Measurements from ENCODE around the gene RNASEH2A. TPM values are rescaled to one million over a fixed set of nuclear protein-coding genes. Genes with fewer than 3 reads are reported as not detected.

RNASEH2A gene
- total and polyA plus RNA-seq, 2 donors (not counting 1 experiment from before 2014, with no cell fraction given): 14.5 to 18.9 TPM

DNA sequence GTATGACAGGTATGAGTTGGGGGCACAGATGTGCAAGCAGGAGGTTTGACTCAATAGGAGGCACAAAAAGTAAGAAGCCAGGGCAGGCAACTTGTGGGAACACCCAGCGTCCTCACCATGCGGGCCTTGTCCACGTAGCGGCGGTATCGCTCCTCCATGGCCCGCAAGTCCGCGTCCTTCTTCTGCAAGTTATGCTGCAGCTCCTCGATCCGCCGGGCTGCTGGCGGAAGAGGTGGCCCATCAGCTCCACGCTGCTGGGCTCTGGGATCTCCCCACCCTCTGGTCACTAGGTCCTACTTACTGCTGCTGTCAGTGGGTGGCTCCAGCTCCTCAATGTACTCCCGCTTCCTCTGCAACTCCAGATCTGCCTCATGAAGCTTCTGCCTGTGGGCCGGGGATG is 41.7 kb upstream of the RNASEH2A start:
- Histone ChIP-seq H3K27ac (ENCODE audit: low read length in 2 of 2) (no peak overlapping the region), H3K27me3 (replicated peaks in 1 of 4; ENCODE audit: control extremely low read depth in 1 of 4, control insufficient read depth in 3 of 4, insufficient read depth in 4 of 4, low read length in 3 of 4) (no peaks in the 10 kb centered on the region), H2AFZ (ENCODE audit: insufficient read depth, low read depth, low read length, poor library complexity, severe bottlenecking) (no peak overlapping the region), H3K4me1 (ENCODE audit: control insufficient read depth in 2 of 2, insufficient read depth in 2 of 2, low read length in 2 of 2) (peaks cover 6 to 8% of the 10 kb centered on the region in 2 donors), H4K20me1 (ENCODE audit: control insufficient read depth, insufficient read depth, low read length, poor library complexity, severe bottlenecking) (no peaks in the 10 kb centered on the region), H3K9me3 (ENCODE audit: control extremely low read depth in 1 of 3, control insufficient read depth in 2 of 3, insufficient read depth in 1 of 3, low read length in 2 of 3) (peaks cover 0 to 7% (median 0%) of the 10 kb centered on the region in 3 donors), H3K4me3 (ENCODE audit: control extremely low read depth in 1 of 5, extremely low read depth in 1 of 5, insufficient read depth in 1 of 5, low read depth in 2 of 5, low read length in 4 of 5) (no peak overlapping the region), H3K36me3 (replicated peaks in 1 of 2; ENCODE audit: control extremely low read depth in 1 of 2, control insufficient read depth in 1 of 2, extremely low read depth in 1 of 2, insufficient read depth in 2 of 2, low read length in 1 of 2) (peaks cover 0 to 5% of the 10 kb centered on the region in 2 experiments), H3K9ac (ENCODE audit: low read length) (no peak overlapping the region), H3K4me2 (replicated peaks; ENCODE audit: low read depth, low read length, poor library complexity, severe bottlenecking) (no peak overlapping the region), H3K79me2 (ENCODE audit: control insufficient read depth, insufficient read depth, low read length) (no peaks in the 10 kb centered on the region)
- CTCF ChIA-PET: interaction anchor here (0.6 to 27.9 kb wide), 10 partner anchors 10 to 711 kb away, joined by 3 to 1147 read pairs (median 8); partner anchors contain the start of genes HOOK2, JUNB, PRDX2 and RNASEH2A
- TF ChIP-seq EZH2 (IDR thresholded peaks at IDR 0.05; ENCODE audit: borderline replicate concordance, insufficient read depth, low read depth, low read length, poor library complexity, severe bottlenecking): no peak
- TF ChIP-seq, protein P1, sequence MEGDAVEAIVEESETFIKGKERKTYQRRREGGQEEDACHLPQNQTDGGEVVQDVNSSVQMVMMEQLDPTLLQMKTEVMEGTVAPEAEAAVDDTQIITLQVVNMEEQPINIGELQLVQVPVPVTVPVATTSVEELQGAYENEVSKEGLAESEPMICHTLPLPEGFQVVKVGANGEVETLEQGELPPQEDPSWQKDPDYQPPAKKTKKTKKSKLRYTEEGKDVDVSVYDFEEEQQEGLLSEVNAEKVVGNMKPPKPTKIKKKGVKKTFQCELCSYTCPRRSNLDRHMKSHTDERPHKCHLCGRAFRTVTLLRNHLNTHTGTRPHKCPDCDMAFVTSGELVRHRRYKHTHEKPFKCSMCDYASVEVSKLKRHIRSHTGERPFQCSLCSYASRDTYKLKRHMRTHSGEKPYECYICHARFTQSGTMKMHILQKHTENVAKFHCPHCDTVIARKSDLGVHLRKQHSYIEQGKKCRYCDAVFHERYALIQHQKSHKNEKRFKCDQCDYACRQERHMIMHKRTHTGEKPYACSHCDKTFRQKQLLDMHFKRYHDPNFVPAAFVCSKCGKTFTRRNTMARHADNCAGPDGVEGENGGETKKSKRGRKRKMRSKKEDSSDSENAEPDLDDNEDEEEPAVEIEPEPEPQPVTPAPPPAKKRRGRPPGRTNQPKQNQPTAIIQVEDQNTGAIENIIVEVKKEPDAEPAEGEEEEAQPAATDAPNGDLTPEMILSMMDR (IDR thresholded peaks at IDR 0.05): no peak
- no peak for ATAC-seq (ENCODE audit: low read depth)
- H3K9me3 Mint-ChIP-seq (ENCODE audit: insufficient read depth): no peaks in the 10 kb centered on the region
- H3K27ac Mint-ChIP-seq: no peak overlapping the region
- POLR2A ChIA-PET: interaction anchor here (0.5 to 1.1 kb wide), 3 partner anchors 72 to 97 kb away, joined by 6 to 7 read pairs (median 6); no protein-coding TSS in a partner anchor
- H3K4me1 Mint-ChIP-seq: peaks cover 11% of the 10 kb centered on the region
- DNase-seq: no peak
- 97% methylated on average over 16 of the region's 16 CpGs for WGBS (ENCODE audit: insufficient coverage)
- no peak overlapping the region for H3K4me3 Mint-ChIP-seq
- H3K27me3 Mint-ChIP-seq: no peaks in the 10 kb centered on the region
- intact Hi-C loops (cut with micrococcal nuclease): no loop called here

DNA sequence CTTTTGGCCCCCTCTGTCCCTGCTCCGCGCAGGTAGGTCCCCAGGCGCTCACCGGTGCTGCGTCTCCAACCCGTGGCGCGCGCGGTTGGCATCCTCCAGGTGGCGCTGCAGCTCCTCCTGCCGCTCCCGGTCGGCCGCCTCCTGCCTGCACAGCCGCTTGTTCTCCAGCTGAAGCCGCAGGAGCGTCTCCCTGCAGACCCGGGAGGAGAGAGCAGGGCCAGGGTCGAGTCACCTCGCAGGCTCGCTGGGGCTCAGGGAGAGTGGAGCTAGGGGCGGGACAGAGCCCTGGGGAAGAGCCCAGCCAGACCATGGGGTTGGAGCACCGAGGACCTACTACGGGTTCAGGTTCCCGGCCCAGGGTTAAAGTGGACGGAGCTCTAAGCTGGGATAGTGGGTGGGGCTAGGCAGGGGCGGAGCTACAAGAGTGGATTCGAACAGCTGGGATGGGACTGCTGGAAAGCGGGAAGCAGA is 40.3 kb upstream of the RNASEH2A start:
- 3% methylated on average over 30 of the region's 30 CpGs for WGBS (ENCODE audit: insufficient coverage)
- Histone ChIP-seq H3K9ac (ENCODE audit: low read length) (no peak overlapping the region), H3K4me1 (ENCODE audit: control insufficient read depth in 2 of 2, insufficient read depth in 2 of 2, low read length in 2 of 2) (peaks cover 6 to 8% of the 10 kb centered on the region in 2 donors), H4K20me1 (ENCODE audit: control insufficient read depth, insufficient read depth, low read length, poor library complexity, severe bottlenecking) (no peaks in the 10 kb centered on the region), H3K27ac (ENCODE audit: low read length in 2 of 2) (no peak overlapping the region), H2AFZ (ENCODE audit: insufficient read depth, low read depth, low read length, poor library complexity, severe bottlenecking) (peak overlapping the region; percentile 55), H3K9me3 (ENCODE audit: control extremely low read depth in 1 of 3, control insufficient read depth in 2 of 3, insufficient read depth in 1 of 3, low read length in 2 of 3) (peaks cover 0 to 7% (median 0%) of the 10 kb centered on the region in 3 donors), H3K27me3 (replicated peaks in 1 of 4; ENCODE audit: control extremely low read depth in 1 of 4, control insufficient read depth in 3 of 4, insufficient read depth in 4 of 4, low read length in 3 of 4) (no peaks in the 10 kb centered on the region), H3K4me3 (ENCODE audit: control extremely low read depth in 1 of 5, extremely low read depth in 1 of 5, insufficient read depth in 1 of 5, low read depth in 2 of 5, low read length in 4 of 5) (no peak overlapping the region), H3K79me2 (ENCODE audit: control insufficient read depth, insufficient read depth, low read length) (no peaks in the 10 kb centered on the region), H3K36me3 (replicated peaks in 1 of 2; ENCODE audit: control extremely low read depth in 1 of 2, control insufficient read depth in 1 of 2, extremely low read depth in 1 of 2, insufficient read depth in 2 of 2, low read length in 1 of 2) (peaks cover 0 to 5% of the 10 kb centered on the region in 2 experiments), H3K4me2 (replicated peaks; ENCODE audit: low read depth, low read length, poor library complexity, severe bottlenecking) (peak overlapping the region; percentile 67)
- CTCF ChIA-PET: interaction anchor here (0.6 to 27.9 kb wide), 29 partner anchors 9 to 422 kb away, joined by 3 to 1147 read pairs (median 4); partner anchors contain the start of genes DNASE2, FARSA, GCDH and GET3
- Mint-ChIP-seq H3K4me3 (no peak overlapping the region), H3K9me3 (ENCODE audit: insufficient read depth) (no peaks in the 10 kb centered on the region), H3K4me1 (peaks cover 10% of the 10 kb centered on the region), H3K27ac (no peak overlapping the region), H3K27me3 (no peaks in the 10 kb centered on the region)
- ATAC-seq (ENCODE audit: low read depth) (peak; percentile 65), DNase-seq (peak; percentile 87)
- intact Hi-C loops (cut with micrococcal nuclease): loop anchor here (1.0 kb wide), 2 partner anchors 30 to 81 kb away; no protein-coding TSS in a partner anchor
- POLR2A ChIA-PET: interaction anchor here (0.5 to 2.3 kb wide), 6 partner anchors 22 to 184 kb away, joined by 3 to 8 read pairs (median 4); no protein-coding TSS in a partner anchor
- TF ChIP-seq EZH2 (IDR thresholded peaks at IDR 0.05; ENCODE audit: borderline replicate concordance, insufficient read depth, low read depth, low read length, poor library complexity, severe bottlenecking): no peak
- TF ChIP-seq, protein P1 (IDR thresholded peaks at IDR 0.05): peak; percentile 90
